Right forelimb (tissue), 1 donor: ENCODE data around the gene GMDS.

Source experiments
- DNase-seq: peaks from one replicate; pipeline ENCODE4 v3.0.0-alpha.2; 2018

Gene GMDS

DNA sequence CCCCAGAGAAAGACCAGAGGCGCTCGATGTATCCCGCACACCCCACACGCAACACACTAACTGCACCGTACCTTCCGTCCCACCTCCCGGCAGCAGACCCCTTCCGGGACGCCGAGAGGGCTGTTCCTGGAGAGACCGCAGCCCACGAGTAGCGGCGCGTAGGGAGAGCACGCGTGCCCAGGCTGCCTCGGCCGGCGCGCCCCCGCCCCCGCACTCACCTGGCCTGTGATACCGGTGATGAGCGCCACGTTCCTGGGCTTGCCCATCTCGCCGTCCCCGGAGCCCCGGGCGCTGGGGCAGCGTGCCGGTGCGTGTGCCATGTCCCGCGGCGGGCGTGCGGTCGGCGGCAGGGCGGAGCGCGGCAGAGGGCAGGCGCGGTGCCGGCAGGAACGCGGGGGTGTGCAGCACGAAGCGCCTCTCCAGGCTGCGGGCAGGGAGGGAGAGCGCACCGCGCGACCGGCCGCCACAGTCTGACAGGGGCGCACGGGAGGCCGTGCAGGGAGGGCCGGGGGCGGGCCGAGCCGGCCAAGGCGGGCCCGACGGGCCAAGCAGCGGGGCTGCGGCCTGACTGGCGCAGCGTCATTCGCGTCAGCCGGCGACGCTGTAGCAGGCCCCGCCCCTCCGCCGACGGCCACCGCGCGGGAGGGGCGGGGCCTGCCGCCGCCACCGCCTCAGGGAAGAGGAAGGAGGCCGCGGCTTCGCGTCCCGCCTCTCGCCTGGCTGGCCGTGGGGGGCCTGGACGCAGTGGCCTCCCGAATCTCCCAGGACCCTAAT, at the start of gene GMDS:
TSS of gene GMDS (minus strand) at position 503 of the 774 bp plus-strand sequence.
- DNase-seq = peak; percentile 90

DNA sequence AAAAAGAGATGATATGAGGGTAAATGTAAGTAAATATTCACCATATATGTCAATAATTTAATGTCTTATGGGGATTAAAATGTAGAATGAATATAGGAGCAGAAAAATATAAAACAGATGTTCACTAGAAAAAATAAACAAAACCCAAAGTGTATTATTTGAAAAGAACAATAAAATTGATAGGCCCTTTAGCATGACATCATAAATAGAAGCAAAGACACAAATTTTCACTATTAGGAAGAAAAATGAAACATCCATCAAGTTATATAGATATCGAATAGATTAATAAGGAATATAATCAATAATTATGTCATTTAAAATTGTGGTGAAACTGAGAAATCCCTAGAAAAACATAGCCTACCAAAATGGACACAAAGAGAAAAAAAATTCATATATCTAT, 40.1 kb upstream of the GMDS start:
- DNase-seq = no peak

DNA sequence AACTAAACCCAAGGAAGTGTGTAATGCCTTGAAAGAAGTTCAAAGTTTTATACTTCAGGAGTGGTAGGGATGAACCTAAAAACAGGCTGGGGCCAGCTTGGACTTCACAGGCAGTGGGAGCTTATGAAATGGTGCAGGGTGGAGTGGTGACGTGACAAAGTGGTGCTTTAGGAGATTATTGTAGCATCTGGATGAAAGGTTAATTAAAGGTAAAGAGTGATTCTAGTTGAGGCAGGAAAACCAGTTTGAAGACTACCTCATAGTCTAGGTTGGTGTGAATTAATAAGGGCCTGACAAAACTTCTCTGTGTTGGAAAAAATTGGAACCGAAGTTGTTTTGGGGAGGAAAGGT, 30.5 kb upstream of the GMDS start:
- no peak for DNase-seq

DNA sequence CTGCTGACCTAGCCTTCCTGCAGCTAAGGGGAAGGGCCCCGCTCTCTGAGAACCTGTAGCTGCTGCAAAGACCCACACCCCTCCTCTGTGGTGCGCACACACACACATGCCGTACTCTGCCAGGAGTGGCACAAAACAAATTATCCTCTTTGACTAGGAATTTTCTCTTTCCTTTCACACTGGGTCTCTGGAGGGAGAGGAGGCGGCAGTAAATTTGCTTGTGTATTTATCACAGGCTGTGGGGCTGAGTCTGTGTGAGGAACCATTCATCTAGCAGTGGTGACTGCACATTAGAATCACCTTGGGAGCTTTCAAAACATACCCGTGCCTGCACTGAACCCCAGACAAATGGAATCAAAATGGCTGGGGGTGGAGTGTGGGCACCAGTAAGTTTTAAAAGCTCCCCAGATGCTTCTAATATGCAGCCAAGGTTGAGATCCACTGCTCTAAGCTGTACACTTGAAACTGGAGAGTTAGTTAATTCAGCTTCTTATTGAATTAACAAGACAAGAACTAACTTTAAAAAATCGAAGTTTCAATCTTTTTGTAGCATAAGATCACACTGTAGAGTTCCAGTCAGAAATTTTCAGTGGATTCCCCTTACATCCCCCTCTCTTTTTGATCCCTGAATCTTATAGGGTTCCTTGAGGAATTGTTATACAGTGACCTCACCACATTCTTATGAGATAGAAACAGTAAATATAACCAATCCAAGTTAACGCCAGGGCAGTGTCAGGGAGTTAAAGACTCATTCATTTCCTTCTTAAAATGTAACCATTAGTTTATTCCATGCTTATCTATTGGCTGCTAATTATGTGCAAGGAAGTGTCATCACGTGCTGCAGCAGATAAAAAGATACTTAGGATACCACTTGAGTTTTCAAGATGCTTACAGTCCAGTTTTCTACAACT, 29.8 kb upstream of the GMDS start:
- DNase-seq = no peak

DNA sequence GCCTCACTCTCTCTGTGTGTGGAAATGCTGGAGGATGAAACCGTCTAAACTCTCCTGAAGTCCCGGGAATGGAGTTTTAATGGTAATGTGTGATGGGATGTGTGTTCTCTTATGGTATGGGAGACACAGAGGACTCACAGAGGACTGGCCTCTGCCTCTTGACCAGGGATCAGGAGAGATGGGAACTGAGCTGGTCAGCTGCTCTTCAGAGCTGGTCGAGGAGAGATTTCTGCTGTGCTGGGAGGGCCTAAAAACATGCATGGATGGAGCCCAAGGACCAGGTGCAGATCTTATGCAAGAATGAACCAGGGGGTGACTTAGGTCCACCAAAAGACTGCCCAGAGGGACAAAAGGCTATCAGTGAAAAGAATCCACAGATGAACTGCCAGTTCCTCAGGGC, 27.3 kb upstream of the GMDS start:
- DNase-seq = no peak

DNA sequence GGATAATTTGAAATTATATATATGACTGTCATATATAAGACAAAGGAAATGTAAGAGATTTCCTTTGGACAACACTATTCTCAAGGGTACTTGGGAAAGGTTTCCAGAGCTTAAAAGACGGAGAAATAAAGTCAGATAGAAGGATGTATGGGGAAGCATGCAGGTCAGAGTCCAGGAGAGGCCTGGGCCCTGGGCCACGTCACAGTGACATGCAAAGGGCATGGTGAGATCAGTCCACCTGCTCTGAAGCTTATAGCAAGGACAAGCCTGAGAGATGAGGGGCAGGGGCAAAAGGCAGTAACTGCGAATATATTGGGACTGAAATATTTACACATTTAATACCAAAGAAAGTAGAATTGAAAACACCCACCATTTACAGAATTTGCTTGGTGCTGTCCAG, 24.6 kb upstream of the GMDS start:
- DNase-seq = no peak

DNA sequence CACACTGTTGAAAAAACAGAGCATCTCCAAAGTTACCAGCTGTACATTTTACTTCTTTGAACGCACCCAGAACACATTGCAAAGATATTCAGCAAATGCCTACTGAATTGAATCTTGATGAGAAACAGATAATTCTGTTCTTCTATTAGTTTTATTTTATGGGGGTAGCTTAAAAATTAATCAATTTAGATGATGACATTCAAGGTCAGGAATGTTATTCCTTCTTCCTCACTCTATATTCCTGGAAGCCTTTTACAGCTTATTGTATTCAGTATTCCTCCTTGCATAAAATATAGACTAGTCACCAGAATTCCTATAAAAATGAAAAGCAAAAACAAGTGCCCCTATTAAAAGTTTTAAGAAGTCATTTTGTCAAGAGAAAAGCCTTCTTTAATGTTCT, 21.4 kb upstream of the GMDS start:
- no peak for DNase-seq

DNA sequence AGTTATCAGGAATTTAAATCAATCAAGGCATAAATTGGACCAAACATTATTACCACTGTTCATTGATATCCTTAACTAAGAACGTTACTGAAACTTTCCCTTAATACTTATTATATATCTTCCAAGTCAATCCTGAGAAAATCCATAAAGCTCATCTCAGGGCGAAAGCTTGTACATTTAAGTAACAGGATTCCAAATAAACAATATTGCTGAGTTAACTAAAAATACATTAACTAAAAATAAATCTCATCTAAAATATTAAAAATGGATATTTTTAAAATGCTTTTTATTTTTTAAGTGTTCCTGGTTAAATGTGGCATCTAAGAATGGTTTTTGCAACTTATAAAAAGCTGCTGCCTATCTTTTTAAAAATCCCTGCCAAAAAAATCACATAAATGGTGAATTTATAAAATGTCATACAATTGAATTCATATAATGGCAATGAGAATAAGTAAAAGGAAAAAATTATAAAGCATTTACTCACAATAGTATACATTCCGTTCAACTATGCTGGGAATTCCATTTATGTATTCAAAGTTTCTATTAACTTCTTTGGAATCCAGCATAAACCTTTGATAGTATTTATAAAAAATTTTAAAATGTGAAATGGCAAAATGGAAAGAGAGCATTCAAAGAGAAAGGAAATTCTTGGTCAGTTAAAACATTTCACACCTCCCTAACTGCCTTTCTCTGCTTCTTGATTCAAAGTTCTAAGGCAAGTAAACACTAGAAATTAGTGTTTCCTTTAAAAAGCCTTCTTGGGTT, 20.8 kb upstream of the GMDS start:
- DNase-seq = no peak

DNA sequence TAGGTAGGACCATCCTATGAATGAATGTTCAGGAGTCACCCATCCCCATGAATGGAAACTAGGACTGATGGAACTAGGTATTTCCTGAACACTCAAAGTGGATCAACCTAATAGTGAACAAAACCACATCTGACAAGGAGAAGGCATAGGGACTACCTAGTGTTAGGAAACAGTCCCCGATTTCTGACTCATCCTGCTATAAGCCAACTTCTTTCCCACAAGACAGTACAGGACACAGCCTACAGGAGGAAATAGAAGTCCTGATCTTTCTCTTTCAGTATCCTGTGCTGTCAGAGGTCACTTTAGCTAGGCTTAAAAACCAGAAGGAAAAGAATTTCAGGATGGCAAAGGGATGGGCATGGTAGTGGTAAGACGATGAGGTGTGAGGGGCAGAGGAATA, 19.5 kb upstream of the GMDS start:
- no peak for DNase-seq

DNA sequence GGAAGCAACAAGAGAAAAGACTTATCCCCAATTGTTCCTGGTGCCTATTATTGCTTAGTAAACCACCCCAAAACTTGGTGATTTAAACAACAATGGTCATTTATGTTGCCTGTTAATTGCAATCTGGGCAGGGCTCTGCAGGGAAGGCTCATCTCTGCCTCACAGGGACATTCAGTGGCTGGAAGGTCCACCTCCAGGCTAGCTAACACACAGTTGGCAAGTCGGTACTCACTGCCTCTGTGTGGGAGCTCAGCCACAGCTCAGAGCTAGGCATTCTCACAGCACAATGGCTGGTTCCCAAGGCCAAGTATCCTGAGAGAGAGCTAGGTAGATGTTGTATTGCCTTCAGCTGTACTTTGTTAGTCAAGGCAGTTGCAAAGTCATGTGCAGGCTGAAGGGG, 18.5 kb upstream of the GMDS start:
- no peak for DNase-seq

DNA sequence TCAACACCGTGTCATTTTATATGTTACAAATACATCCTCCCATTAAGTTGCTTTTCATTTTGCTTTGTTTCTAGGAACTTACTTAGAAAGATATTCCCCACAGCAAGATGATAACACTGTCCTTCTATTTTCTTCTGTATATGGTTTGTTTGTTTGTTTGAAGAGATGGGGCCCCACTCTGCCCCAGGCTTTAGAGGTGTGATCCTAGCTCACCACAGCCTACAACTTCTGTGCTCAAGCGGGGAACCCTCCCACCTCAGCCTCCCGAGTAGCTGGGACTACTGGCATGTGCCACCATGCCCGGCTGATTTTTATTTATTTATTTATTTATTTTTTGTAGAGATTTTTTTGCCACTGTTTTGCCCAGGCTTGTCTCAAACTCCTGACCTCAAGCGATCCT, 14.2 kb upstream of the GMDS start:
- no peak for DNase-seq

DNA sequence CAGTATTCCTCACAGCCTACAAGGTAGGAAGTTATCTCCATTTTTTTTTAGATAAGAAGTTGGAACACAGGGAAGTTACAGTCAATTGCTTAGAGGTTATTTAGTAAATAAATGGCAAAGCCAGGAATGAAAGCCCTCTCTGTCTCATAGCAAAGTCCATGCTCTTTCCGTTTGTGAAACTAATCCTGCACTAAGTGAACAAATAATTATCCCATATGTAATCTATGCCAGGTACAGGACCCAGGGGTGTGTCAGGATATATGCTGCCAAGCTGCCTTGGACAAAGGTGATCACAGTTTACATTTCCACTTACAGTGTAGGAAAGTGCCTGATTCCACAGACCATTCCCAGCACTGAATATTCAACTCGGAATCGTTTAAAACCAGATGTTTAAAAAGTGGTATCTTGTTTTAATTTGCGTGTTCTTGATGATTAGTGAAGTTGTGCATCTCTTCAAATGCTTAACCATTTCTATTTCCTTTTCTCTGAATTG, 13.6 kb upstream of the GMDS start:
- no peak for DNase-seq

DNA sequence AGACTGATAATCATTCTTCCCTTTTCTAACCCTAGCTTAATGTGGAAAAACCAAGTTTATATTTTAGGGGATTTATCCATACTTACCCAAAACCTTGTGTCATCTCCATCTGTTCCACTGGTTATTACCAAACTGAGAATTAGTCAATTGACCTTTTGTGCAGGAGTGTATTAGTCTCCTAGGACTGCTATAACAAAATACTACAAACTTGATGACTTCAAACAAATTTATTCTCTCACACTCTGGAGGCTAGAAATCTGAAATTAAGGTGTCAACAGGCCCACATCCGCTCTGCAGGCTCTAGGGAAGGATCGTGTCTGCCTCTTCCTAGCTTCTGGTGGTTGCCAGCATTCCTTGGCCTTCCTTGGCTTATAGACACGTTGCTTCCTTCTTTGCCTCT, 12.7 kb upstream of the GMDS start:
- DNase-seq = no peak

DNA sequence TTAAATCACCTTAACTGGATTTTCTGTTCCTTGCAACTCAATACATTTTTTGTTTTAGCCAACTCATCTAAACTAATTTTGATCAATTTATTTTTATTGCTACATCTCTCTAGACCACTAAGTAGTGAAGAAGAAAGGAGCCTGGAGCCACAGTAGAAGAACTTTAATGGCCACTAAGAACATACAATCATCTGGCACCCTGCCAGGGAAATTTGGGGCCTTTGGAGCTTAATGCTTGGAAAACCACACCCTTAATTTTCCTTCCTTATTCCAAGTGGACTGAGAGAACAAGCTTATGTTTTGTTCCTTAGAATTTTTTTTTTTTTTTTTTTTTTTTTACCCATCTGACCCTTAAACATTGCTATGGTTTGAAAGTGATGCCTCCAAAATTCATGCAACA, 12.0 kb upstream of the GMDS start:
- DNase-seq = no peak

DNA sequence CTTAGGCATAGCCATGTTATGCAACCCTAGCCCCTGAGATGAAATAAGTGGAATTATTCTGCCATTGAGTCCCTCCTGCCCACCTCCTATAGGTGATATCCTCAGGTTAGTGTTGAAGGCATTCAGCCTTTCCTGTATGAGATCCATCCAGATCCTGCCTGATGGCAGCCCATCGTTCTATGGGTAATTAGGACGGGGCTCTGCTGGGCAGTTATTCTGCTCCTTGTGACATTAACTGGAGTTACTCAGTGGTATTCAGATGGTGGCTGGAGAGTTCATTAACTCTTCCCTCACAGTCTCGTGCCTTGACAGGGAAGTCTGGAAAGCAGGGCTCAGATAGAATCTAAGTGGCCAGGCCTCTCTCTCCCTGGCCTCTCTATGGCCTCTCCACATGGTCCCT, 9.3 kb upstream of the GMDS start:
- DNase-seq = no peak

DNA sequence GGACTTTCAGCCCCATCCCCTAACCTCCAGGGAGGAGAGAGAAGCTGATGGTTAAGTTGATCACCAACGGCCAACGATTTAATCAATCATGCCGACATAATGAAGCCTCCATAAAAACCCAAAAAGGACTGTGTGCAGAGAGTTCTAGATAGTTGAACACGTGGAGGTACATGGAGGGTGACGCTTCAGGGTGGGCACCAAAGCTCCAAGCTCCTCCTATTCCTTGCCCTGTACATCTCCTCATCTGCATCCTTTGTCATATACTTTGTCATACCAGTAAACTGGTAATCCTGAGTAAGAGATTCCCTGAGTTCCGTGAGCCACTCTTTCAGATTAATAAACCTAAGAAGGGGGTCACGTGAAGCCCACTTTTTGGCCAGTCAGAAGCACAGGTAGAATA, 3.7 kb upstream of the GMDS start:
- no peak for DNase-seq

DNA sequence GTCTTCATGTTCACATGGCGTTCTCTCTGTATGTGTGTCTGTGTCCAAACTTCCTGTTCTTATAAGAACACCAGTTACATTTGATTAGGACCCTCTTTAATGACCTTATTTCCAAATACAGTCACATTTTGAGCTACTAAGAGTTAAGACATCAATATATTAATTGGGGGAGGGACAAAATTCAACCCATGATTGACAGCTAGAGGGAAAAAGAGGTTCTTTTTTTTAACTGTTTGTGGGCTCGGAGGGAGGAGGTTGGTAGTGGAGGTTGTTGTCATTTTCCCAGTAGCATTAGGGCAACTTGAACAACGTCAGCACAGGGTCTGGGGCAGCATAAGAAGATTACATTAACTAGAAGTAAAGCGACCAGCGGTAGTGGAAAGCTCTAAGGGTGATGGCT, 2.3 kb upstream of the GMDS start:
- DNase-seq = no peak

DNA sequence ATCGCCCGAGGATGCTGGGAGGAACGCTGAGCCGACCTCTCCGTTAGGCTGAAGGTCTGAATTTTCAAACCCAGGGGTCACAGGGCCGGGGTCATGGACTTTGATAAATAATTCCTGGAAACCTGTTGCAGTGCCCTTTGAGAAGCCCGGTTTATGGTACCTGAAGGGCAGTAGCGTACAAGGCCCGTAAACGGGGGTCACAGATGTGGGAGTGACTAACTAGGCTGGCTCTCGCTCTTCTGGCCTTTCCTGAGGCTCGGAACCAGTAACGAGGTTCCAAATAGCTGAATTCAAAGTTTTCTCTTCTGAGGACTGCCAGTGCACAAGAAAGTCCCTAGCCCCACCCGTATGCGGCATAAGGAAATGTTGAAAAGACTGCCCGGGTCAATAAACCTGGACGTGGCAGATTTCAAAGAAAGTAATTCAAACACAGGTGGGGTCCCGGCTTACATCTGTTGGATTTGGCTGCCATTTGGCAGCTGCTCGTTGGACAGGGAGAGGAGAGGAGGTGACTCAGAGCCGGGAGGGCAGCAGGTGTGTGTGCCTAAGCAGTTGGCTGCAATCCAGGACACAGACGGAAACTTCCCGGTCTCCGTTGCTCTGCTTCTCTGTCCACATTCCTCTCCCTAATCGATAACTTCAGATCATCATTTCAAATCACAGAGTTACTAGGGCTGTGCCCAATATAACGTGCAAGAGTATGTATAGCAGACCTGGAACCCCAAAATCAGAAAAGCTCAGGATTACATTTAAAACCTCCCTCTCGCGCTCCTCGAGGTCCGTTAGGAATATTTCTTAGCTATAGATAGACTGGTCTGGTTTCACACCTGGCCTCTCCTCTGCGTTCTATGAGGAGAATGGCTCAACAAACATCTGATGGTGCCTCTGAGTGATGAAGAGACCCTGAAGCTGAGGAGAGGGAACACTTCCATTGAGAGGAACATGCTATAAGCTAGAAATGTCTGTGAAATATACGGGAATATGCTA, 765 bp upstream of the GMDS start:
- DNase-seq = peak; percentile 61

DNA sequence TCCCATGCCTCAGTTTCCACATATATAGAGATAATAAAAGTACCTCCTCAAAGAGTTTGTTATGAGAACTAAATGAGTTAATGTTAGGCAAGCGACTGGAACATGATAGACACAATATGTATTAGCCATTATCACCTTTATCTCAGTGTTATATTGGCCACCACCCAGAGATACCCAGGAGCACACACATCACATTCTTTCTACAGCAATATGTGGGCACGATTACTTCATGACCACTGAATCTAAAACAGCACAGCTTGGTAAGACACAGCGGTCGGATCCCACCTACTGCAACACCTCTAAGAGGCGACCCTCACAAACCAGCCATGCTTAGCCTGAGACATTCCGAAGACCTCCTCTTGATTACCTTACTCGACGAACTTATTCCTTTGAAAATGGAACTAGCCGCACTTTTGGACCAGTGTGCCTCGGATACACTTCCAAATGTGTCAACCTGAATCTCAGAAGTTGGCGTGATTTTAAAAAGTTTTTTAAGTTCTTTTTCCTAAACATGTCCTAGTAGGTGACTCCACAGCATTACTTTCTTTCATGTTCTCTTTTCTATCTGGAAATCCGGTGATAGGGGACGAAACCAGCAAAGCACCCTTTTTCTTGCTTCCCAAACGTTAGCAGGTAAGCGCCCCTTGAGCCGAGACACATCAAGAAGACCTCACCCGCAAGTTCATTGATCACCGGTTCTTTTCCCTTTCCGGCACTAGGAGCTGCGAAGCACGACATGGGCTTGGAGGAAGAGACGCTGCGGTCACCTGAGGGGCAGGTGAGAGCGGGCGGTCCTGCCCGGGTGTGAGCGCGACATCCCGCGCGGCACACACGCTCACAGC, 923 bp downstream of the GMDS start:
- no peak for DNase-seq

DNA sequence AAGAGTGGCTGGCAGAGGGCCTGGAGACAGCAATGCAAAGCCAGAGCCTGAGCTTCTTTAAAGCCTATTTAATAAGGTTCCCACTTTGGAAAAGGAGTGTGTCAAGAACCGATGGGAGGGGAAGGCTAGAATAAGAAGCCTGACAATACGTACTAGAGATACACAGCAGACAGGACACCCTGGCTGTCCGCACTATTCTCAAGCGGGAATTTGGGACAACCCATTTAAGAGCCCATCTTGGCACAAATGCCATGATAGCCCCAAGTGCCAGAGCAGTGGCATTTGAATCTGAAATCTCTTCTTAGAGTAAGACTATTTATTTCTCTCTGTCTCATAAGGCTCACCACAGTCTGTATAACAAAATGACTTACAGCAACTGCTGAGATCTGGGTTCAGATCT, 3.1 kb downstream of the GMDS start:
- no peak for DNase-seq

DNA sequence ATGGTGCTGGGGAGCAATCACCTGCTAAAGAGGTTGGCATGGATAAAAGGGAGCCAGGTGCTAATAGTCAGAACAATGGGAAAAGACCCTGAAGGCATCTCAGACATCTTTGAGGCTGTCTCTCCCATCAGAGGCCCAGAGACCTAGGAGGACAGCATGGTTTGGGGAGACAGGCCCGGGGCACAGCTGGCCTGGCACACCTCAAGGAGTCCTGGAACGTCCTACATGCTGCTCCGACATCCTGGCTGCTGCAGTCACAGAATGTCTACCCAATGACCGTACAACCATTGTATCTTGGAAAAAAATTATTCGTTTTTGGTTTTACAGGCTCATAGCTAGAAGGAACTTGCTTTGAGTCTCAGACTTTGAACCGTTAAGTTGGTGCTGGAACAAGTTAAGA, 4.4 kb downstream of the GMDS start:
- DNase-seq = no peak
